ENCODE results near the gene DOCK11. TPM values are rescaled to one million over a fixed set of nuclear protein-coding genes. Genes with fewer than 3 reads are reported as not detected.

The DOCK11 gene
- total and polyA plus RNA-seq, 2 of the 4 experiments (the other 2 are of a cell fraction) = 3.9 to 13.1 TPM

GRCh38 chrX:118565853-118566252 is 70.2 kb downstream of the DOCK11 start:
- Histone ChIP-seq H3K18ac (ENCODE audit: low read depth, low read length) (no peak overlapping the region), H4K91ac (ENCODE audit: insufficient read depth, low read depth, low read length) (no peak overlapping the region), H3K9me3 (ENCODE audit: control insufficient read depth, insufficient read depth, low read length) (no peaks in the 10 kb centered on the region), H4K8ac (ENCODE audit: low read depth in 2 of 2, low read length in 2 of 2) (no peak overlapping the region), H3K4ac (ENCODE audit: low read depth, low read length) (no peak overlapping the region), H3K4me2 (ENCODE audit: low read depth, low read length) (no peak overlapping the region), H3K27me3 (ENCODE audit: control insufficient read depth, insufficient read depth, low read length) (no peaks in the 10 kb centered on the region), H4K5ac (ENCODE audit: low read depth, low read length) (no peak overlapping the region), H3K4me1 (ENCODE audit: control insufficient read depth, insufficient read depth, low read length) (no peaks in the 10 kb centered on the region), H3K9me1 (ENCODE audit: insufficient read depth, low read length) (no peaks in the 10 kb centered on the region), H3K27ac (ENCODE audit: insufficient read depth, low read length) (no peak overlapping the region), H2BK120ac (ENCODE audit: low read depth, low read length) (no peak overlapping the region), H3K14ac (replicated peaks; ENCODE audit: low read depth, low read length) (no peak overlapping the region), H4K20me1 (ENCODE audit: insufficient read depth, low read length) (no peaks in the 10 kb centered on the region), H2AK9ac (replicated peaks; ENCODE audit: low read depth, low read length, poor library complexity) (no peak overlapping the region), H3K4me3 (ENCODE audit: insufficient read depth, low read depth, low read length) (no peak overlapping the region), H2BK5ac (ENCODE audit: low read depth, low read length, poor library complexity, severe bottlenecking) (no peak overlapping the region), H2BK20ac (ENCODE audit: low read depth, low read length) (no peak overlapping the region), H3K56ac (ENCODE audit: extremely low read depth, insufficient read depth, low read length) (no peak overlapping the region), H2AFZ (replicated peaks; ENCODE audit: low read length, poor library complexity) (no peak overlapping the region), H3K9ac (ENCODE audit: low read depth, low read length) (no peak overlapping the region), H3K79me1 (ENCODE audit: low read depth in 1 of 2, low read length in 2 of 2) (no peaks in the 10 kb centered on the region), H2AK5ac (ENCODE audit: low read depth, low read length) (no peak overlapping the region), H3K23ac (ENCODE audit: low read depth, low read length) (no peak overlapping the region), H3K36me3 (ENCODE audit: control insufficient read depth, insufficient read depth, low read length) (no peaks in the 10 kb centered on the region), H2BK15ac (ENCODE audit: low read depth, low read length) (no peak overlapping the region)
- WGBS, 2 experiments (ENCODE audit: extremely low coverage in 2 of 2, insufficient read length in 1 of 2) = 30% methylated on average over 2 of the region's 6 CpGs; no CpG with 5 or more reads in 1 of the 2 experiments
- in situ Hi-C loops (cut with MboI; ENCODE audit: low sequenced_read_pairs) = no loop called here
- BruUV-seq (replicated peaks) = no TSS peak
- intact Hi-C loops (cut with micrococcal nuclease) = no loop called here
- ATAC-seq (ENCODE audit: low read depth) = no peak
- no peak for TF ChIP-seq SMC3 (IDR thresholded peaks at IDR 0.05; ENCODE audit: low read depth, low read length)
- no peak for TF ChIP-seq BHLHE40 (IDR thresholded peaks at IDR 0.05; ENCODE audit: low read depth, low read length)
- TF ChIP-seq MAFK (IDR thresholded peaks at IDR 0.05; ENCODE audit: low read depth, low read length) = no peak
- TF ChIP-seq RAD21 (IDR thresholded peaks at IDR 0.05; ENCODE audit: low read length) = no peak
- TF ChIP-seq MXI1 (IDR thresholded peaks at IDR 0.05; ENCODE audit: borderline replicate concordance, low read depth, low read length) = no peak
- TF ChIP-seq FOS (IDR thresholded peaks at IDR 0.05; ENCODE audit: low read depth, low read length) = no peak
- TF ChIP-seq CTCF (conservative IDR thresholded peaks at IDR 0.05; ENCODE audit: low read depth, low read length) = no peak
- CTCF ChIA-PET = no interaction called here
- dilution Hi-C loops (cut with HindIII; ENCODE audit: low sequenced_read_pairs, unreplicated experiment) = no loop called here
- POLR2A ChIA-PET (ENCODE audit: unreplicated experiment) = no interaction called here
- DNase-seq = no peak
